ENCODE results near the gene MN1.

MN1 gene

DNA sequence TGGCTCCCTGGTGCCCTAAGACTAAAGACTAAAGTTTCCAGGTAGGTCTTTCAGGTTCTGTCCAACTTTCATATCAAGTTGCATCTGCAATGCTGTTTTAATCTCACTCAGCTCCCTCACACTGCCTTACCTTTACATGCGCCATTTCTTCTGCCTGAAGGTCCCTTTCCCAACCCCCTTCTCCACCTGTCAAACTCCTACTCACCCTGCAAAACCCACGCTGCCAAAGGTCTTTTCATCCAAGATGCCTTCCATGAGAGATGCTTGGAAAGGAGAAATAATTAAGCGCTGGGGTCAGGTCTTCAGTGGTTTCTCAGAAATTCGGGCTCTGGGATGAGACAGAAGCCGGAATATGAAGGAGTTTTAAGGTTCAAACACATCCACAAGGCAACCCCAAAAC is 95.1 kb downstream of the MN1 start:
- no peak for DNase-seq

DNA sequence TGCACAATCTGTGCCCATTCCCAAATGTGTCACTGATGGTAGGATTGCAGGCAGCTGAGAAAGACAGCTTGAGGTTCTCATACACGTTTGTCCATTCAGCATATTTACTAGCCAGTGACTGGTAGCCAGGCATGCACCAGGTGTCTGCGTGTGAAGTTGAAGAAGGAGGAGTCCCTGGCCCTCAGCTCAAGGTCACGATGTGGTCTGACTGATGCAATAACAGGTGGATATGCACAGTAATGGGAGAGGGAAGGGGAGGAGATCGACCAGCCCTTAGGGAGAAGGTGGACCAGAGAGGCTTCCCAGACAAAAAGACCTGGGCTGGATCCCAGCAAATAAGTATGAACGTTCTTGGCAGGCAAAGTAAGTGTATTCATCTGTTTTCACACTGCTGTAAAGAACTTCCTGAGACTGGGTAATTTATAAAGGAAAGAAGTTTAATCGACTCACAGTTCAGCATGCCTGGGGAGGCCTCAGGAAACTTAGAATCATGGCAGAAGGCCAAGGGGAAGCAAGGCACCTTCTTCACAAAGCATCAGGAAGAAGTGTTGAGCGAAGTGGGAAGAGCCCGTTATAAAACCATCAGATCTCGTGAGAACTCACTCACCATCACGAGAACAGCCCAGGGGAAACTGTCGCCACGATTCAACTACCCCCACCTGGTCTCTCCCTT is 96.0 kb downstream of the MN1 start:
- DNase-seq, result no peak

DNA sequence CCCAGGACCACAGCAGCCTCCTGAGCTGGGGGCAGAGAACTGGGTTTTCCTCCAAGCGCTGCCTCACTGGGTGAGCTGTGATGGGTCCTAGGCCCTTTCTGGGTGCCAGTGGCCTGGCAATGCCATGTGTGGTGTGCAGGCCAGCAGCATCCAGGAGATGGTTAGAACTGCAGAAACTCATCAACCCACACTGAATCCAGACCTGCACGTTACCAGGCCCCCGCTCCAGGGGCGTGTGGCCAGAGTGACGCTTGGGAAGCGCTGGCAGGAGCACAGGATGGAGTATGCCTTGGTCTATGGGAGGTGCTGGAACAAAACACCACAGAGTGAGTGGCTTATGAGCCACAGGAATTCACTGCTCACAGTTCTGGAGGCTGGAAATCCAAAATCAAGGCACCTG is 97.0 kb downstream of the MN1 start:
- DNase-seq, result no peak

DNA sequence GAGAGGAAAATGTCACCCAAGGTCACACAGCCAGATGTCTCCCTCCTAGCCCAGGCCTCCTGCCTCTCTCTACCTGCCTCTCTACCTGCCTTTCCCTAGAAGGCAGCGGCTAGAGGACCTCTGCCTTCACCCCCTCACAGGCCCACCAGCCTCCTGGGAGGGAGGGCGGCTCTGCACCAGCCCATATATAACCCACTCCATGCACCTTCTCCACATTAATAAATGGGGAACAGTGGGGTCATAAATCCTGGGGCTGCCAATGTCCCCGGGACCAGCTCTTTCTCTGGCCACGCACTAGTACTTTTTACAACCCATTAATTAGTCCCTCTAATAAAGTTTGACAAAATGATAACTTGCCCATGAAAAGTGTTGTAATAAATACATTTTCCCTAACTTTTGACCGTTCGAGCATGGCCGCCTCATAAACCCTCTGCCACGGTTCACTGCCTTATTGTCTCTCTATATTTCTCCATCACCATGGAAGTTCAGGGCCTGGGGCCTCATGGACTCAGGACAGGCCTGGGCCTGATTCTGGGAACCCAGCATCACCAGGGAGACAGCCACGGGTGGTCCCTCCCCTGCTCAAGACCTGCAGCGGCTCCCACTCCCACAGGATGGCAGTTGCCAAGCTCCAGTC is 102.1 kb downstream of the MN1 start:
- DNase-seq, result peak; percentile 13

DNA sequence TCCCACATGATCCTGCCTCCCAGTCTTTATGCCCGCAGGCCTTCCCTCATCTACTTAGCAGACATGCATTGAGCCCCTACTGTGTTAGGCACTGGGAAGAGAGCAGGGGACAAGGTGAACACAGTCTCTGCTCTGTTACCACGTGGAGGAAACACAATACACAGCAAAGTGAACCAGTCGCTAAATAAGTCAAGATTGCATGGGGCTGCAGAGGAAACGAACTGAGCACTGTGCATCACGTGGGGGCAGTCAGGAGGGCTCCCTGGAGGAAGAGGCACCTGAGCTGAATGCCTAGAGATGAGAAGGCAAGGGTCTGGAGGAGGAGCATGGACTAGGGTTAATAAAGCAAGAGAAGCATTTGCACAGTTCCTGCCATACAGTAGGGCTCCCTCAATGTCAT is 102.7 kb downstream of the MN1 start:
- no peak for DNase-seq
